Colonic mucosa (tissue), 4 donors: ENCODE data around the gene HAPLN2. TPM values are rescaled to one million over a fixed set of nuclear protein-coding genes. Genes with fewer than 3 reads are reported as not detected.

Experiments used
- DNase-seq: peaks from one replicate; pipeline ENCODE4 v3.0.0-alpha.2; 2020
- H3K27ac ChIP-seq: fragments of 200-600 bp; one replicate; pipeline ENCODE4 v1.8.0; 2021
- H3K27me3 ChIP-seq: fragments of 200-600 bp; one replicate; pipeline ENCODE4 v1.8.0; 2021
- H3K36me3 ChIP-seq: fragments of 200-600 bp; one replicate; pipeline ENCODE4 v1.8.0; 2021
- H3K4me1 ChIP-seq: fragments of 200-600 bp; one replicate; pipeline ENCODE4 v1.8.0; 2021; ENCODE audit warnings: mild to moderate bottlenecking
- H3K4me3 ChIP-seq: fragments of 200-600 bp; one replicate; pipeline ENCODE4 v1.8.0; 2021
- H3K9ac ChIP-seq, 2 donors: one replicate each; pipeline ENCODE4 v1.7.0; 2013; ENCODE audit warnings: control low read depth in 2 of 2, low read depth in 2 of 2, low read length in 2 of 2
- H3K9me3 ChIP-seq: fragments of 200-600 bp; one replicate; pipeline ENCODE4 v1.8.0; 2021
- intact Hi-C: fragments of 100-400 bp; cut with DNase I; formaldehyde crosslinking; loops from one replicate; pipeline ENCODE4 v1.14.1; 2022
- total RNA-seq, 2 donors: library from RNA; stranded (reverse); fragmentation: NEBNext Ultra II Directional in 1 of 2; extraction: Animal tissue kit (Norgen Biotek cat#: 25700) in 1 of 2; gene quantifications; one replicate each; pipeline ENCODE4 v1.2.1, GENCODE V29; 2021
- TF ChIP-seq, protein P1 (sequence below): fragments of 200-600 bp; IDR thresholded peaks from one replicate; pipeline ENCODE4 v1.8.0; 2022; ENCODE audit warnings: antibody characterized with exemption, mild to moderate bottlenecking
- donor health status: healthy.
- donor health status: DM: no; HTN: no; CAD: no.
- donor health status: DM: no; HTN: no; CAD: no.

The HAPLN2 gene
- total RNA-seq, 2 donors from 2014 or later: 0.96 TPM; not detected in 1

- Histone ChIP-seq H3K9ac (peak overlapping the region in 1 of 2 donors; percentile 34), H3K4me1 (no peaks in the 10 kb centered on the region), H3K9me3 (no peaks in the 10 kb centered on the region), H3K27ac (peak overlapping the region; percentile 47), H3K27me3 (no peaks in the 10 kb centered on the region), H3K36me3 (no peaks in the 10 kb centered on the region), H3K4me3 (no peak overlapping the region)
- intact Hi-C loops: no loop called here
- DNase-seq: no peak
- TF ChIP-seq, protein P1, sequence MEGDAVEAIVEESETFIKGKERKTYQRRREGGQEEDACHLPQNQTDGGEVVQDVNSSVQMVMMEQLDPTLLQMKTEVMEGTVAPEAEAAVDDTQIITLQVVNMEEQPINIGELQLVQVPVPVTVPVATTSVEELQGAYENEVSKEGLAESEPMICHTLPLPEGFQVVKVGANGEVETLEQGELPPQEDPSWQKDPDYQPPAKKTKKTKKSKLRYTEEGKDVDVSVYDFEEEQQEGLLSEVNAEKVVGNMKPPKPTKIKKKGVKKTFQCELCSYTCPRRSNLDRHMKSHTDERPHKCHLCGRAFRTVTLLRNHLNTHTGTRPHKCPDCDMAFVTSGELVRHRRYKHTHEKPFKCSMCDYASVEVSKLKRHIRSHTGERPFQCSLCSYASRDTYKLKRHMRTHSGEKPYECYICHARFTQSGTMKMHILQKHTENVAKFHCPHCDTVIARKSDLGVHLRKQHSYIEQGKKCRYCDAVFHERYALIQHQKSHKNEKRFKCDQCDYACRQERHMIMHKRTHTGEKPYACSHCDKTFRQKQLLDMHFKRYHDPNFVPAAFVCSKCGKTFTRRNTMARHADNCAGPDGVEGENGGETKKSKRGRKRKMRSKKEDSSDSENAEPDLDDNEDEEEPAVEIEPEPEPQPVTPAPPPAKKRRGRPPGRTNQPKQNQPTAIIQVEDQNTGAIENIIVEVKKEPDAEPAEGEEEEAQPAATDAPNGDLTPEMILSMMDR: no peak
Observed at GRCh38 chr1:156577550-156577949, 41.7 kb upstream of the HAPLN2 start.

DNA sequence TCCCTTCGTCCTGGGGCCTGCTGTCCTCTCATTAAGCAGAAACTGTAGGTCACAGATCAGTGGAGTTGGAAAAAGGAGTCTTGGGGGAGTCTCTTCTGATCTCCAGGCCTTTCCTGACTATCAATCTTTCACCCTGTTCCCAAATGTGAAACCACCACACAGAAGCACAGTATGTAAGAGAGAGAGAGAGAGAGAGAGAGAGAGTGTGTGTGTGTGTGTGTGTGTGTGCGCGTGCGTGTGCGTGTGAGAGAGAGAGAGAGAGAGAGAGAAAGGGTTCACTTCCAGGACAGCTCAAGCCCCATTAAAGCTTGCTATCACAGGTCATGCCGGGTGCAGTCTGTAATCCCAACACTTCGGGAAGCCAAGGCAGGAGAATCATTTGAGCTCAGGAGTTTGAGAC is 41.2 kb upstream of the HAPLN2 start:
- no peaks in the 10 kb centered on the region for H3K36me3 ChIP-seq
- no peaks in the 10 kb centered on the region for H3K27me3 ChIP-seq
- peak overlapping the region in 1 of 2 donors; percentile 34 for H3K9ac ChIP-seq
- intact Hi-C loops: no loop called here
- H3K4me3 ChIP-seq: no peak overlapping the region
- H3K9me3 ChIP-seq: no peaks in the 10 kb centered on the region
- TF ChIP-seq, protein P1: no peak
- no peak for DNase-seq
- no peaks in the 10 kb centered on the region for H3K4me1 ChIP-seq
- peak overlapping the region; percentile 47 for H3K27ac ChIP-seq

DNA sequence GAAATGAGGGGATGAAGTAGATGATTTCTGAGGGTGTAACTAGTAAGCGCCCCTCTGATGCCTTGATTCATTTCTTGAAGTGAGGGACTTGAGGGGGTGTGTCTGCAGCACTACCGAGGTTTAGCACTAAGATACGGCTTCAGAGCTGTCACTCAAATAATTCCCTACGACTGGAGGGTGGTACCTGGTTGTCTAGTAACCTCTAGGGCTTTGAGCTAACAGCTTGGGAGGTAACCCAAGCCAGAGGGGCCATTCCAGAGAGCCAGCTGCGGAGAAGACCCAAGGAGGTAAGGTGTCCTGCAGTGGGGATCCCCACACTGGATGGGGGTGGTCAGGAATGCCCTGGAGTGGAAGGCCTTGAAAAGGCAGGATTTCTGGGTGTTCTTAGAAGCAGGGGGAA is 39.7 kb upstream of the HAPLN2 start, which contains the start of gene TTC24:
TTC24 (plus strand) TSS at position 252 of the 400 bp plus-strand sequence. CDS start 1,642 bp downstream, outside the sequence.
- DNase-seq: no peak
- no peaks in the 10 kb centered on the region for H3K36me3 ChIP-seq
- TF ChIP-seq, protein P1: no peak
- no peak within 1 kb of the TSS for H3K27ac ChIP-seq
- no peaks in the 10 kb centered on the region for H3K4me1 ChIP-seq
- intact Hi-C loops: no loop called here
- H3K4me3 ChIP-seq: no peak within 1 kb of the TSS
- H3K9ac ChIP-seq: no peak within 1 kb of the TSS
- H3K9me3 ChIP-seq: no peaks in the 10 kb centered on the region
- no peaks in the 10 kb centered on the region for H3K27me3 ChIP-seq

- H3K4me3 ChIP-seq: no peak overlapping the region
- DNase-seq: no peak
Observed at GRCh38 chr1:156581661-156582387, 37.4 kb upstream of the HAPLN2 start.

GRCh38 chr1:156582388-156583017 is 36.7 kb upstream of the HAPLN2 start:
- Histone ChIP-seq H3K4me3 (no peak overlapping the region), H3K9me3 (no peaks in the 10 kb centered on the region), H3K36me3 (no peaks in the 10 kb centered on the region), H3K4me1 (no peaks in the 10 kb centered on the region), H3K27ac (no peak overlapping the region), H3K27me3 (no peaks in the 10 kb centered on the region), H3K9ac (no peak overlapping the region)
- intact Hi-C loops: loop anchor here (5.0 kb wide), 1 partner anchor 130 kb away; no protein-coding TSS in a partner anchor
- TF ChIP-seq, protein P1: no peak
- DNase-seq: no peak

More at GRCh38 chr1:156581661-156582387, 37.4 kb upstream of the HAPLN2 start:
- no peaks in the 10 kb centered on the region for H3K27me3 ChIP-seq
- H3K4me1 ChIP-seq: no peaks in the 10 kb centered on the region
- no peak overlapping the region for H3K27ac ChIP-seq
- no peak overlapping the region for H3K9ac ChIP-seq
- TF ChIP-seq, protein P1: no peak
- H3K36me3 ChIP-seq: no peaks in the 10 kb centered on the region
- intact Hi-C loops: loop anchor here (5.0 kb wide), 1 partner anchor 130 kb away; no protein-coding TSS in a partner anchor
- no peaks in the 10 kb centered on the region for H3K9me3 ChIP-seq
